ENCODE measurements around the gene LYSMD3. TPM values are rescaled to one million over a fixed set of nuclear protein-coding genes. Genes with fewer than 3 reads are reported as not detected.

LYSMD3 gene
- polyA plus RNA-seq, 1 experiment = 25.8 TPM

DNA sequence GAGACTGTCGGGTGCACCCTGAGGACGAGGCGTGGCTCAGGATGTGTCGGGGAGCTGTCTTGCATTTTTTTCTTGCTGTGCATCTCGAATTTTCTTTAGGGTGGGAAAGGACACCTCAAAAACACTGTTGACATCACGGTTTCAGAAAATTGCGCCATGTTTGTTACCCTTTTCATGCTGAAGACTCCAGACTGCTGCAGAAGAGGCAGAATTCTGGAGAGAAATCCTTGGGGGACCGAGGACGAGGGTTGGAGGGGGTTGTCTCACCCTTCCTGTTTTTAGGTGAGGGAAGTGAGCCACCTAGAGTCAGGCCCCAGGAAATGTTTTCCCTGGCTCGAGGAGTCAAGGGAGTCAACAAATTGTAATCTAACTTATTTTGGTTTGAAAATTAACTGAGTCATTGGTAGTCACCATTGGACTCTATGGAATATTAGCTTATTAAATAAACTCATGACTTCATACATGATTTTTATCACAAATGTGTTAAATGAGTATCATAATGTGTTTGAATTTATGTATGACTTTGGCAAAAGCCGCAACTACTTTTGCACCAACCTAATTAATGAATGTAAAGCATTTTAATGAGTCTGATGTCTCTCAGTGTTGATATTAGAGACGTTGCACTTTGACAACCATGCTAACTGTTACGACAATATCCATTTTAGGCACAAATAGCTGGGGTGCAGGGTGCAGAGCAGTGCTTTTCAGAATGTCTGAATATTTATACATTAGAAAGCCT lies 724 bp upstream of the LYSMD3 start:
- Histone ChIP-seq H3K27ac (ENCODE audit: low read depth, low read length) (peak overlapping the region; percentile 59), H3K4me3 (ENCODE audit: low read depth, low read length) (peak overlapping the region; percentile 94), H3K27me3 (ENCODE audit: control insufficient read depth, insufficient read depth, low read length) (peaks cover 8% of the 10 kb centered on the region), H3K9me3 (ENCODE audit: control insufficient read depth, insufficient read depth, low read length) (peaks cover 3% of the 10 kb centered on the region; the same call in 1 of the 2 replicates)
- TF ChIP-seq, protein P1, sequence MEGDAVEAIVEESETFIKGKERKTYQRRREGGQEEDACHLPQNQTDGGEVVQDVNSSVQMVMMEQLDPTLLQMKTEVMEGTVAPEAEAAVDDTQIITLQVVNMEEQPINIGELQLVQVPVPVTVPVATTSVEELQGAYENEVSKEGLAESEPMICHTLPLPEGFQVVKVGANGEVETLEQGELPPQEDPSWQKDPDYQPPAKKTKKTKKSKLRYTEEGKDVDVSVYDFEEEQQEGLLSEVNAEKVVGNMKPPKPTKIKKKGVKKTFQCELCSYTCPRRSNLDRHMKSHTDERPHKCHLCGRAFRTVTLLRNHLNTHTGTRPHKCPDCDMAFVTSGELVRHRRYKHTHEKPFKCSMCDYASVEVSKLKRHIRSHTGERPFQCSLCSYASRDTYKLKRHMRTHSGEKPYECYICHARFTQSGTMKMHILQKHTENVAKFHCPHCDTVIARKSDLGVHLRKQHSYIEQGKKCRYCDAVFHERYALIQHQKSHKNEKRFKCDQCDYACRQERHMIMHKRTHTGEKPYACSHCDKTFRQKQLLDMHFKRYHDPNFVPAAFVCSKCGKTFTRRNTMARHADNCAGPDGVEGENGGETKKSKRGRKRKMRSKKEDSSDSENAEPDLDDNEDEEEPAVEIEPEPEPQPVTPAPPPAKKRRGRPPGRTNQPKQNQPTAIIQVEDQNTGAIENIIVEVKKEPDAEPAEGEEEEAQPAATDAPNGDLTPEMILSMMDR (IDR thresholded peaks at IDR 0.05; ENCODE audit: low read depth, low read length) = peak; percentile 84
- ChIA-PET CTCF (interaction anchor here (0.6 to 2.3 kb wide), 29 partner anchors 8 to 1699 kb away, joined by 3 to 62 read pairs (median 4); partner anchors contain the start of genes MBLAC2 and POLR3G), POLR2A (interaction anchor here (0.6 to 1.3 kb wide), 3 partner anchors 9 to 57 kb away, joined by 3 to 5 read pairs (median 4); partner anchors contain the start of genes MBLAC2 and POLR3G)
- peak; percentile 52 for DNase-seq (ENCODE audit: low read depth, low spot score)

GRCh38 chr5:90528601-90529193 lies 687 bp downstream of the LYSMD3 start:
- peak overlapping the region; percentile 94 for H3K27ac ChIP-seq (ENCODE audit: low read depth, low read length)
- H3K27me3 ChIP-seq (ENCODE audit: control insufficient read depth, insufficient read depth, low read length) = peaks cover 5% of the 10 kb centered on the region
- CTCF ChIA-PET = interaction anchor here (1.4 to 2.3 kb wide), 2 partner anchors 89 to 90 kb away, joined by 6 to 62 read pairs; no protein-coding TSS in a partner anchor
- TF ChIP-seq, protein P1 (IDR thresholded peaks at IDR 0.05; ENCODE audit: low read depth, low read length) = no peak
- POLR2A ChIA-PET = interaction anchor here (1.2 to 1.4 kb wide), 3 partner anchors 17 to 119 kb away, joined by 3 to 5 read pairs (median 3); partner anchors contain the start of genes CETN3, MBLAC2 and POLR3G
- DNase-seq (ENCODE audit: low read depth, low spot score) = no peak
- peaks cover 6% of the 10 kb centered on the region; the same call in 1 of the 2 replicates for H3K9me3 ChIP-seq (ENCODE audit: control insufficient read depth, insufficient read depth, low read length)
- peak overlapping the region; percentile 94 for H3K4me3 ChIP-seq (ENCODE audit: low read depth, low read length)

DNA sequence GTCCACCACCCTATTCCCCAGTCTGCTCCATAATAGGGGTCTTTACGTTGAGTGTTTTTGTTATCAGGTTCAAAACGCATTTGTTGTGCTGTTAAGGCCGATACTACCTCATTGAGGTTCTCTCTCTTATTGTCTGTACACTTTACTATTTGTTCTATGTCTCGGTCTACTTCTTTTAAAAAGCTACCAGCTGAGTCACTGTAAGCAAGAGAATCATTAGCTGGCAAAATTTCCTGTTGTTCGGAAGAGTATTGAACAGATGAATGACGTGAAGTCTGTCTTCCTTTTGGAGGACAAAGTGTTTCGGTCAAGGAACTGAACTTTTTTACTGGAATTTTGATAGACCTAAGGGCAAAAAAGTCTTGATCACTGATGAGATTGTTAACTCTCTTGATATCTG lies 10.3 kb downstream of the LYSMD3 start:
- POLR2A ChIA-PET = interaction anchor here (1.0 kb wide), 1 partner anchor 44 kb away, joined by 3 read pairs; the partner anchor contains the start of genes MBLAC2 and POLR3G
- TF ChIP-seq, protein P1 (IDR thresholded peaks at IDR 0.05; ENCODE audit: low read depth, low read length) = no peak
- no peak overlapping the region for H3K27ac ChIP-seq (ENCODE audit: low read depth, low read length)
- CTCF ChIA-PET = interaction anchor here (0.9 to 1.0 kb wide), 2 partner anchors 45 to 265 kb away, joined by 3 to 4 read pairs; partner anchors contain the start of genes MBLAC2 and POLR3G
- H3K4me3 ChIP-seq (ENCODE audit: low read depth, low read length) = no peak overlapping the region
- no peaks in the 10 kb centered on the region for H3K9me3 ChIP-seq (ENCODE audit: control insufficient read depth, insufficient read depth, low read length)
- no peaks in the 10 kb centered on the region for H3K27me3 ChIP-seq (ENCODE audit: control insufficient read depth, insufficient read depth, low read length)
- DNase-seq (ENCODE audit: low read depth, low spot score) = no peak

- Histone ChIP-seq H3K27ac (ENCODE audit: low read depth, low read length) (no peak overlapping the region), H3K27me3 (ENCODE audit: control insufficient read depth, insufficient read depth, low read length) (no peaks in the 10 kb centered on the region), H3K9me3 (ENCODE audit: control insufficient read depth, insufficient read depth, low read length) (no peaks in the 10 kb centered on the region), H3K4me3 (ENCODE audit: low read depth, low read length) (no peak overlapping the region)
- TF ChIP-seq, protein P1 (IDR thresholded peaks at IDR 0.05; ENCODE audit: low read depth, low read length) = no peak
- DNase-seq (ENCODE audit: low read depth, low spot score) = no peak
- ChIA-PET CTCF (interaction anchor here (1.0 kb wide), 1 partner anchor 44 kb away, joined by 4 read pairs; the partner anchor contains the start of genes MBLAC2 and POLR3G), POLR2A (interaction anchor here (1.0 kb wide), 1 partner anchor 44 kb away, joined by 3 read pairs; the partner anchor contains the start of genes MBLAC2 and POLR3G)
Measured at GRCh38 chr5:90518661-90519060, 10.7 kb downstream of the LYSMD3 start.

Data from AG04450 (cell line).